Hepatic stellate cell (primary cell): ENCODE measurements around the gene FTO.

Experiments used
- DNase-seq: peaks from one replicate; pipeline ENCODE4 v3.0.0; 2011; ENCODE audit warnings: low spot score

FTO gene

GRCh38 chr16:54055864-54056263, 351.9 kb downstream of the FTO start:
- no peak for DNase-seq

GRCh38 chr16:54056921-54057320, 353.0 kb downstream of the FTO start:
- DNase-seq = no peak

GRCh38 chr16:54059319-54059718, 355.4 kb downstream of the FTO start:
- DNase-seq = no peak

- no peak for DNase-seq
These were observed 356.9 kb downstream of the FTO start for GRCh38 chr16:54060599-54061421.

GRCh38 chr16:54061454-54061853, 357.5 kb downstream of the FTO start:
- DNase-seq = no peak

- DNase-seq = no peak
These were observed 358.7 kb downstream of the FTO start for GRCh38 chr16:54062361-54063278.

GRCh38 chr16:54063279-54063773, 359.4 kb downstream of the FTO start:
- no peak for DNase-seq

- no peak for DNase-seq
These were observed 362.6 kb downstream of the FTO start for GRCh38 chr16:54066451-54067105.

- no peak for DNase-seq
These were observed 363.5 kb downstream of the FTO start for GRCh38 chr16:54067322-54068065.

- no peak for DNase-seq
These were observed 364.3 kb downstream of the FTO start for GRCh38 chr16:54068212-54068611.

- DNase-seq = no peak
These were observed 365.8 kb downstream of the FTO start for GRCh38 chr16:54069601-54070239.

GRCh38 chr16:54070789-54071343, 366.9 kb downstream of the FTO start:
- no peak for DNase-seq

- no peak for DNase-seq
These were observed 367.6 kb downstream of the FTO start for GRCh38 chr16:54071514-54071913.

GRCh38 chr16:54072237-54072636, 368.3 kb downstream of the FTO start:
- no peak for DNase-seq

GRCh38 chr16:54073356-54073755, 369.4 kb downstream of the FTO start:
- DNase-seq = no peak

- DNase-seq = no peak
These were observed 371.5 kb downstream of the FTO start for GRCh38 chr16:54075446-54075845.

GRCh38 chr16:54076006-54076504, 372.1 kb downstream of the FTO start:
- no peak for DNase-seq

- no peak for DNase-seq
These were observed 373.3 kb downstream of the FTO start for GRCh38 chr16:54077050-54077821.

- no peak for DNase-seq
These were observed 376.6 kb downstream of the FTO start for GRCh38 chr16:54080524-54081008.

- no peak for DNase-seq
These were observed 382.8 kb downstream of the FTO start for GRCh38 chr16:54086791-54087190.
